ENCODE data around the gene SYTL3. TPM values are rescaled to one million over a fixed set of nuclear protein-coding genes. Genes with fewer than 3 reads are reported as not detected.
"Not testable (repeated sequence)": the region's sequence is repeated elsewhere in the genome, so short reads cannot be mapped to it uniquely, and the experiment has no call there.

The SYTL3 gene
- total RNA-seq, 5 donors from 2014 or later (not counting 1 experiment from before 2014, with no cell fraction given): 14.4 to 45.6 (median 22.9) TPM

DNA sequence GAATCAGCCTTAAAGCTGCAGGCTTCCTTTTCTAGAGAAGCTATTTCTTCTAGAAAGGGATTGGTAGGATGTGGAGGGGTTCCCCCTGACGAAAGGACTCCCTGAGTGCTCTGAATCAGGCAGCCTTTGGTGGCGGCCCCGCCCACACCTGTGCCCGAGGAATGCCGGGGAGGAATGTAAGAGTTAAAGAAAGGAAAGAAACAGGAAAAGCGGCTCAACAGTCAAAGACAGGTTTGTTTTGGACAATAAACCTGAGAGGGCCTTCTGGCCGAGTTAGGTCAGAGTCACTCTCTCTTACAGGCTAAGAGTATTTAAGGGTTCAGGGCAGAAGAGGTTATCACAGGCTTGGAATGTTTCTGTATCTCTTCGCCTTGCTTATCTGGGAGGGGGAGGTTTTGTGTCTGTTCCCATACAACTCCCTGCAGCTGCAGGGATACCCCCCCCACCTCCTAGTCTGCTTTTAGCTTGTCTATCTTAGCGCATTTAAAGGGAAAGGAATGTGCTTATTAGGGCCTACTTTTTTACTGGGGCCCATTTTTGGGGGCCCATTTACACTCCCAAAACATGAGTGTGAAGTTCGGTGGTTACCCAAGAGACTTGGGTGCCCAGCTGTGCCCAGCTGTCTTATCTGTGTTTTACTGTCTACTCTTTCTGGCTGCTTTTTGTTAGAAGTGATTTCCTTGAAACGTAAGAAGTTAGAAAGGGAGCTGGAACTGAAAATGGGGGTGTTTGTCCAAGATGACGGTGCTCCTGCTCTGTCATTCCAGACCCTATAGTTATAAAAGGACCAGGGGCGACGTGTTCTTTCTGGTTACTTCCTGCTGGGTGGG lies 38.1 kb upstream of the SYTL3 start:
- Histone ChIP-seq H3K27me3 (replicated peaks in 1 of 2; ENCODE audit: control insufficient read depth in 2 of 2, extremely low read depth in 1 of 2, insufficient read depth in 2 of 2, low read length in 1 of 2) (no peaks in the 10 kb centered on the region), H3K36me3 (ENCODE audit: control insufficient read depth in 2 of 2, extremely low read depth in 1 of 2, insufficient read depth in 1 of 2, low read length in 1 of 2) (peaks cover 8 to 71% of the 10 kb centered on the region in 2 donors), H3K4me3 (ENCODE audit: control insufficient read depth in 1 of 2, extremely low read depth in 1 of 2, low read length in 1 of 2) (no peak overlapping the region), H3K9me3 (no peaks in the 10 kb centered on the region), H3K4me1 (ENCODE audit: control insufficient read depth in 1 of 2, extremely low read depth in 1 of 2, insufficient read depth in 2 of 2, low read length in 2 of 2) (no peaks in the 10 kb centered on the region), H3K27ac (ENCODE audit: low read length) (no peak overlapping the region)
- H3K4me1 Mint-ChIP-seq: peaks cover 0 to 5% (median 2%) of the 10 kb centered on the region in 3 donors
- no peak for DNase-seq
- peak overlapping the region in 1 of 2 donors; percentile 59 for H3K27ac Mint-ChIP-seq
- ChIA-PET CTCF (no interaction called here), POLR2A (no interaction called here)
- H3K36me3 Mint-ChIP-seq: peaks cover 80% of the 10 kb centered on the region
- H3K4me3 Mint-ChIP-seq: no peak overlapping the region
- H3K9me3 Mint-ChIP-seq: no peaks in the 10 kb centered on the region
- no peaks in the 10 kb centered on the region for H3K27me3 Mint-ChIP-seq
- ATAC-seq (replicated peaks in 1 of 4): no peak
- 99% methylated on average over 9 of the region's 14 CpGs for WGBS (ENCODE audit: insufficient coverage)

DNA sequence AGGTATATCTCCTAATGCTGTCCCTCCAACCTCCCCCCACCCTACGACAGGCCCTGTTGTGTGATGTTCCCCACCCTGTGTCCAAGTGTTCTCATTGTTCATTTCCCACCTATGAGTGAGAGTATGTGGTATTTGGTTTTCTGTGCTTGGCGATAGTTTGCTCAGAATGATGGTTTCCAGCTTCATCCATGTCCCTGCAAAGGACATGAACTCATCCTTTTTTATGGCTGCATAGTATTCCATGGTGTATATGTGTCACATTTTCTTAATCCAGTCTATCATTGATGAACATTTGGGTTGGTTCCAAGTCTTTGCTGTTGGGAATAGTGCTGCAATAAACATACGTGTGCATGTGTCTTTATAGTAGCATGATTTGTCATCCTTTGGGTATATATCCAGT lies 35.2 kb upstream of the SYTL3 start:
- H3K36me3 ChIP-seq (ENCODE audit: control insufficient read depth in 2 of 2, extremely low read depth in 1 of 2, insufficient read depth in 1 of 2, low read length in 1 of 2): peaks cover 6 to 42% of the 10 kb centered on the region in 2 donors
- H3K27me3 Mint-ChIP-seq; DNase-seq; ATAC-seq (replicated peaks in 1 of 4); H3K27me3 ChIP-seq (replicated peaks in 1 of 2; ENCODE audit: control insufficient read depth in 2 of 2, extremely low read depth in 1 of 2, insufficient read depth in 2 of 2, low read length in 1 of 2); H3K4me3 Mint-ChIP-seq; POLR2A ChIA-PET; CTCF ChIA-PET; H3K27ac ChIP-seq (ENCODE audit: low read length); H3K9me3 ChIP-seq; H3K9me3 Mint-ChIP-seq; H3K27ac Mint-ChIP-seq; H3K4me3 ChIP-seq (ENCODE audit: control insufficient read depth in 1 of 2, extremely low read depth in 1 of 2, low read length in 1 of 2); H3K4me1 ChIP-seq (ENCODE audit: control insufficient read depth in 1 of 2, extremely low read depth in 1 of 2, insufficient read depth in 2 of 2, low read length in 2 of 2): not testable (repeated sequence)
- Mint-ChIP-seq H3K36me3 (peaks cover 89% of the 10 kb centered on the region), H3K4me1 (peaks cover 13 to 19% (median 19%) of the 10 kb centered on the region in 3 donors)
- no CpG with 5 or more reads among the region's 3 CpGs for WGBS (ENCODE audit: insufficient coverage)

DNA sequence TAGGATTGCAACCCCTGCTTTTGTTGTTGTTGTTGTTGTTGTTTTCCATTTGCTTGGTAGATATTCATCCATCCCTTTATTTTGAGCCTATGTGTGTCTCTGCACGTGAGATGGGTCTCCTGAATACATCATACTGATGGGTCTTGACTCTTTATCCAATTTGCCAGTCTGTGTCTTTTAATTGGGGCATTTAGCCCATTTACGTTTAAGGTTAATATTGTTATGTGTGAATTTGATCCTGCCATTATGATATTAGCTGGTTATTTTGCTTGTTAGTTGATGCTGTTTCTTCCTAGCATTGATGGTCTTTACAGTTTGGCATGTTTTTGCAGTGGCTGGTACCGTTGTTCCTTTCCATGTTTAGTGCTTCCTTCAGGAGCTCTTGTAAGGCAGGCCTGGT lies 31.6 kb upstream of the SYTL3 start:
- H3K4me1 ChIP-seq (ENCODE audit: control insufficient read depth in 1 of 2, extremely low read depth in 1 of 2, insufficient read depth in 2 of 2, low read length in 2 of 2); H3K9me3 Mint-ChIP-seq; H3K4me3 ChIP-seq (ENCODE audit: control insufficient read depth in 1 of 2, extremely low read depth in 1 of 2, low read length in 1 of 2); H3K27ac ChIP-seq (ENCODE audit: low read length); ATAC-seq (replicated peaks in 1 of 4); H3K27me3 Mint-ChIP-seq; H3K4me3 Mint-ChIP-seq; POLR2A ChIA-PET; H3K27me3 ChIP-seq (replicated peaks in 1 of 2; ENCODE audit: control insufficient read depth in 2 of 2, extremely low read depth in 1 of 2, insufficient read depth in 2 of 2, low read length in 1 of 2); H3K9me3 ChIP-seq; DNase-seq: not testable (repeated sequence)
- peaks cover 12 to 42% of the 10 kb centered on the region in 2 donors for H3K36me3 ChIP-seq (ENCODE audit: control insufficient read depth in 2 of 2, extremely low read depth in 1 of 2, insufficient read depth in 1 of 2, low read length in 1 of 2)
- Mint-ChIP-seq H3K36me3 (peaks cover 78% of the 10 kb centered on the region), H3K4me1 (peaks cover 15 to 22% (median 19%) of the 10 kb centered on the region in 3 donors), H3K27ac (peak overlapping the region; percentile 49 to 63)
- WGBS (ENCODE audit: insufficient coverage): no CpG with 5 or more reads among the region's 3 CpGs
- CTCF ChIA-PET: interaction anchor here in 1 of 2 donors (0.6 kb wide), 1 partner anchor 406 kb away, joined by 3 read pairs; no protein-coding TSS in a partner anchor

DNA sequence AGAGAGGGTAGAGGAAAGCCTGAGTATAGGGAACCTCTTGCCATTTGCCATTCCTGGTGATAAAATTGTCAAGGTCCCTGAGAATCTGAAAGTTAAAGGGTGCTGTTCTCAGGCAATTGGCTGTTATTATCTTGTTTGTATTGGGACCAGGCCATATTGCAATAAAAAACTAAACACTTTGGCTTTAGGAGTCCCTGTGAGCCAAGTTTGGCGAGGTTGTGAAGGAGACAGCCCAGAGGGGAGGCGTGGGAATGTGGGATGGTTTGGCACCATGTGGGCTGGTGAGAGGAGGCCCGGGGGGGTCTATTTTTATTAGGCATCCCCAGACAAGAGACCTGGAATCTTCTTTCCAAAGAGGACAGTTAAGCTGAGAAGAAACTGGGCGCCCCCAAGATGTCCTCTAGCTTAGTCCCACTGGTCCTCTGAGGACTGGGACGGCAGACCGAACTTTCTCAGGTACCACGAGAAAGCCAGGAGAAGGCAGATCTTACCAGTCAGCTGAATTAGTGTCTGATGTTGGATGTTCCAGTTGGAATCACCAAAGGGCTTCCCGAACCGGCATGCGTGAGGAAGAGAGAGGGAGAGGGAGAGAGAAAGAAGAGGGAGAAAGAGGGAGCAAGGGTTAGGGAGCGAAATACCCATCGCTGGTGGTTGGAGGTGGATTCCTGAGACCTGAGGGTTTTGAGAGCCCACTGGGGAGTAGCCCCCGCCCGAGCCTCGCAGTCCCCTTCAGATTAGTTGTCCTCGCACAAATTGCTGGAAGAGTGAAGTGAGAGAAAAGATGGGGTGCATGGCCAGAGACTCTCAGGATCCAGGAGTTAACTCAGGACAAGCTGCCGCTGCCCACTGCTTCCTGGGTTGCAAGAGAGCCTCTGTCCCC lies 29.7 kb upstream of the SYTL3 start:
- H3K9me3 Mint-ChIP-seq: no peaks in the 10 kb centered on the region
- peak overlapping the region; percentile 43 to 64 for H3K27ac Mint-ChIP-seq
- peaks cover 15 to 20% (median 19%) of the 10 kb centered on the region in 3 donors for H3K4me1 Mint-ChIP-seq
- no peak for ATAC-seq (replicated peaks in 1 of 4)
- H3K4me3 Mint-ChIP-seq: peak overlapping the region in 1 of 3 donors; percentile 34
- 99% methylated on average over 15 of the region's 17 CpGs for WGBS (ENCODE audit: insufficient coverage)
- ChIA-PET POLR2A (no interaction called here), CTCF (no interaction called here)
- Histone ChIP-seq H3K9me3 (no peaks in the 10 kb centered on the region), H3K4me3 (ENCODE audit: control insufficient read depth in 1 of 2, extremely low read depth in 1 of 2, low read length in 1 of 2) (no peak overlapping the region), H3K4me1 (ENCODE audit: control insufficient read depth in 1 of 2, extremely low read depth in 1 of 2, insufficient read depth in 2 of 2, low read length in 2 of 2) (no peaks in the 10 kb centered on the region), H3K27me3 (replicated peaks in 1 of 2; ENCODE audit: control insufficient read depth in 2 of 2, extremely low read depth in 1 of 2, insufficient read depth in 2 of 2, low read length in 1 of 2) (no peaks in the 10 kb centered on the region), H3K36me3 (ENCODE audit: control insufficient read depth in 2 of 2, extremely low read depth in 1 of 2, insufficient read depth in 1 of 2, low read length in 1 of 2) (peaks cover 15 to 46% of the 10 kb centered on the region in 2 donors), H3K27ac (ENCODE audit: low read length) (no peak overlapping the region)
- no peaks in the 10 kb centered on the region for H3K27me3 Mint-ChIP-seq
- no peak for DNase-seq
- H3K36me3 Mint-ChIP-seq: peaks cover 70% of the 10 kb centered on the region

DNA sequence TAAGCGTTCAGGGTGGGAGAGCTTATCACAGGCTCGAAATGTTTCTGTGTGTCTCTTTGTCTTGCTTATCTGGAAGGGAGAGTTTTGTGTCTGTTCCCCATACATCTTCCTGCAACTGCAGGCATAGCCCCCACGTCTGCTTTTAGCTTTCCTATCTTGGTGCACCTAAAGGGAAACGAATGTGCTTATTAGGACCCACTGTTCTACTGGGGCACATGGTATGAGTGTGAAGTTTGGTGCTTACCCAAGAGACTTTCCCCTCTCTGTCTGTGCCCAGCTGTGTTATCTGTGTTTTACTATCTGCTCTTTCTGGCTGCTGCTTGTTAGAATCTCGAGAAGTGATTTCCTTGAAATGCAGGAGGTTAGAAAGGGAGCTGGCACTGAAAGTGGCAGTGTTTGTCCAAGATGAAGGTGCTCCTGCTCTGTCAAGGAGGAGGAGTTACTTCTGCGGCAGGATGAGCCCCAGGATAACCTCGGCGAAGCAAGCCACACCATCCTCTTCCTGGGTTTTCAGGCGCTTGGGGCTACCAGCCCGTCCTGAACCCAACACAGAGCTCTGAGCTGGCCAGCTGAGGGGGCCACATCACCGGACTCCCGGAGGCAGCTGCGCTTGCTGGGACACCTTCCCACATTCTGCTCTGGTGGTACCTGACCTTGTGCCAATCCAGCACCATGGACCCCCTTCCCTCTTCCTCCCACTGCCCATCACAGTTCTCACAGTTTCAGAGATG lies 28.7 kb upstream of the SYTL3 start:
- H3K36me3 Mint-ChIP-seq: peaks cover 67% of the 10 kb centered on the region
- H3K27me3 ChIP-seq (replicated peaks in 1 of 2; ENCODE audit: control insufficient read depth in 2 of 2, extremely low read depth in 1 of 2, insufficient read depth in 2 of 2, low read length in 1 of 2): no peaks in the 10 kb centered on the region
- POLR2A ChIA-PET: interaction anchor here (0.5 to 0.6 kb wide), 3 partner anchors 9 to 427 kb away, joined by 4 to 7 read pairs (median 5); no protein-coding TSS in a partner anchor

More for the DNA sequence above, 28.7 kb upstream of the SYTL3 start:
- no peaks in the 10 kb centered on the region for H3K4me1 ChIP-seq (ENCODE audit: control insufficient read depth in 1 of 2, extremely low read depth in 1 of 2, insufficient read depth in 2 of 2, low read length in 2 of 2)
- no peak overlapping the region for H3K27ac ChIP-seq (ENCODE audit: low read length)
- DNase-seq (no peak), ATAC-seq (replicated peaks in 1 of 4) (no peak)
- Mint-ChIP-seq H3K9me3 (no peaks in the 10 kb centered on the region), H3K4me3 (no peak overlapping the region), H3K27ac (peak overlapping the region; percentile 24 to 52), H3K4me1 (peaks cover 15 to 20% (median 19%) of the 10 kb centered on the region in 3 donors), H3K27me3 (no peaks in the 10 kb centered on the region)
- WGBS (ENCODE audit: insufficient coverage): 96% methylated on average over 8 of the region's 13 CpGs
- CTCF ChIA-PET: interaction anchor here in 1 of 2 donors (0.5 kb wide), 1 partner anchor 168 kb away, joined by 3 read pairs; no protein-coding TSS in a partner anchor
- H3K4me3 ChIP-seq (ENCODE audit: control insufficient read depth in 1 of 2, extremely low read depth in 1 of 2, low read length in 1 of 2): no peak overlapping the region
- H3K36me3 ChIP-seq (ENCODE audit: control insufficient read depth in 2 of 2, extremely low read depth in 1 of 2, insufficient read depth in 1 of 2, low read length in 1 of 2): peaks cover 18 to 56% of the 10 kb centered on the region in 2 donors
- no peaks in the 10 kb centered on the region for H3K9me3 ChIP-seq

Data from T-cell (primary cell).